Ectodermal cell (in vitro differentiated cells): ENCODE measurements around the gene PPP6C.
"Not testable (repeated sequence)": the region's sequence is repeated elsewhere in the genome, so short reads cannot be mapped to it uniquely, and the experiment has no call there.

Source experiments
- H3K27ac ChIP-seq: 2 replicates; pipeline ENCODE4 v1.7.0; 2013; ENCODE audit warnings: mild to moderate bottlenecking, low read depth, low read length; ENCODE audit not compliant: insufficient read depth, poor library complexity, severe bottlenecking
- H3K27me3 ChIP-seq: 2 replicates; pipeline ENCODE4 v1.7.0; 2013; ENCODE audit warnings: mild to moderate bottlenecking, low read length; ENCODE audit not compliant: insufficient read depth, control insufficient read depth, poor library complexity, severe bottlenecking
- H3K36me3 ChIP-seq: one replicate; pipeline ENCODE4 v1.7.0; 2013; ENCODE audit warnings: low read length; ENCODE audit not compliant: control insufficient read depth, insufficient read depth
- H3K4me1 ChIP-seq: one replicate; pipeline ENCODE4 v1.7.0; 2013; ENCODE audit warnings: low read length; ENCODE audit not compliant: control insufficient read depth, insufficient read depth
- H3K4me3 ChIP-seq: 2 replicates; pipeline ENCODE4 v1.7.0; 2013; ENCODE audit warnings: low read depth, low read length, control low read depth; ENCODE audit not compliant: insufficient read depth
- H3K9me3 ChIP-seq: 2 replicates; pipeline ENCODE4 v1.7.0; 2013; ENCODE audit warnings: mild to moderate bottlenecking, low read length, moderate library complexity; ENCODE audit not compliant: control insufficient read depth
- WGBS, 2 experiments: methylation state at CpG; one replicate each; pipeline ENCODE4 v1.1.7; 2013; ENCODE audit warnings: missing lambda C conversion rate in 2 of 2; 5-methylcytosine and 5-hydroxymethylcytosine counted together

PPP6C gene

GRCh38 chr9:125126019-125126746 is 63.4 kb downstream of the PPP6C start:
- Histone ChIP-seq H3K36me3 (peaks cover 4% of the 10 kb centered on the region), H3K4me1 (no peaks in the 10 kb centered on the region), H3K27ac (no peak overlapping the region), H3K27me3 (no peaks in the 10 kb centered on the region), H3K4me3 (no peak overlapping the region), H3K9me3 (no peaks in the 10 kb centered on the region)
- WGBS, 2 experiments = 97 to 100% methylated on average over 2 of the region's 2 CpGs

- Histone ChIP-seq H3K4me3 (no peak overlapping the region), H3K27ac (no peak overlapping the region), H3K9me3 (no peaks in the 10 kb centered on the region), H3K36me3 (peaks cover 4% of the 10 kb centered on the region), H3K4me1 (no peaks in the 10 kb centered on the region), H3K27me3 (no peaks in the 10 kb centered on the region)
- WGBS, 2 experiments = 90 to 96% methylated on average over 7 of the region's 7 CpGs
Observed at GRCh38 chr9:125125523-125125922, 64.1 kb downstream of the PPP6C start.

- 76 to 84% methylated on average over 2 of the region's 2 CpGs for WGBS, 2 experiments
- H3K27me3 ChIP-seq = no peaks in the 10 kb centered on the region
- H3K36me3 ChIP-seq = peaks cover 4% of the 10 kb centered on the region
- H3K27ac ChIP-seq = no peak overlapping the region
- no peaks in the 10 kb centered on the region for H3K9me3 ChIP-seq
- no peak overlapping the region for H3K4me3 ChIP-seq
- no peaks in the 10 kb centered on the region for H3K4me1 ChIP-seq
Observed at GRCh38 chr9:125121146-125121545, 68.5 kb downstream of the PPP6C start.

DNA sequence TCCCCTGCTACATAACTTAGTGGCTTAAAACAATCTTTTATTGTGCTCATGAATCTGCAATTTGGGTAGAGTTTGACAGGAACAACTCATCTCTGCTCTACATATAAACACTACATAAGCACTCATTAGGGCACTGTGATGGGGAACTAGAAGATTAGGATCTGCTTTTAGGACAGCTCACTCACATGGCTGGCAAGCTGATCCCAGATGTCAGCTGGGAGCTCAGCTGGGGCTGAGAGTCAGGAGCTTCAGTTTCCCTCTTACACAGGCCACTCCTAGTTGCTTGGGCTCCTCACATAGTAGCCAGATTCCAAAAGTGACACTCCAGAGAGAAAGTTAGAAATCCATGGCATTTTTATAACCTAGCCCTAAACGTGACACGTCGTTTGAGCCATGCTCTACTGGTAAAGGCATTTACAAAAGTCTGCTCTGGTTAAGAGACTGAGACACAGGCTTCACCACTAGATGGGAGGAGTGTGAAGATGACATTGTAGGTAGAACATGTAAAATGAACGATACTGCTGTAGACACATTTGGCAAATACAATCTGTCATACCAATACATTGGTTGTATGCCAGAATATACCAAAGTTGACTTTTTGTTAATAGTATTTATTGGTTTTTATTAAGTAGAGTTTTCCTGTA is 69.8 kb downstream of the PPP6C start:
- Histone ChIP-seq H3K27ac (no peak overlapping the region), H3K4me1 (no peaks in the 10 kb centered on the region), H3K4me3 (no peak overlapping the region), H3K27me3 (no peaks in the 10 kb centered on the region), H3K9me3 (no peaks in the 10 kb centered on the region), H3K36me3 (peaks cover 4% of the 10 kb centered on the region)
- WGBS, 2 experiments = 87 to 90% methylated on average over 4 of the region's 4 CpGs

DNA sequence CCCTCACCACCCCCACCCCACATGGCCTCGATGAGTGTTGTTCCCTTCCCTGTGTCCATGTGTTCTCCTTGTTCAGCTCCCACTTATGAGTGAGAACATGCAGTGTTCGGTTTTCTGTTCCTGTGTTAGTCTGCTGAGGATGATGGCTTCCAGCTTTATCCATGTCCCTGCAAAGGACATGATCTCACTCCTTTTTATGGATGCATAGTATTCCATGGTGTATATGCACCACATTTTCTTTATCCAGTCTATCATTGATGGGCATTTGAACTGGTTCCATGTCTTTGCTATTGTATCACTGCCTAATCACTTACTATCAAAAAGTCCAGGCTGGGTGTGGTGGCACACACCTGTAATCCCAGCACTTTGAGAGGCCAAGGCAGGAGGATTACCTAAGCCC is 70.9 kb downstream of the PPP6C start:
- H3K9me3 ChIP-seq, H3K27ac ChIP-seq, H3K4me1 ChIP-seq, H3K4me3 ChIP-seq, H3K36me3 ChIP-seq, H3K27me3 ChIP-seq: not testable (repeated sequence)
- 84 to 93% methylated on average over 2 of the region's 2 CpGs for WGBS, 2 experiments

GRCh38 chr9:125114503-125114902 is 75.1 kb downstream of the PPP6C start:
- H3K36me3 ChIP-seq, H3K4me3 ChIP-seq, H3K9me3 ChIP-seq, H3K4me1 ChIP-seq, H3K27me3 ChIP-seq, H3K27ac ChIP-seq: not testable (repeated sequence)
- 69 to 83% methylated on average over 3 to 4 of the region's 4 CpGs for WGBS, 2 experiments

GRCh38 chr9:125110464-125110863 is 79.1 kb downstream of the PPP6C start:
- H3K9me3 ChIP-seq = no peaks in the 10 kb centered on the region
- H3K36me3 ChIP-seq = no peaks in the 10 kb centered on the region
- whole genome bisulfite sequencing, 2 experiments = 91 to 100% methylated on average over 2 of the region's 2 CpGs

DNA sequence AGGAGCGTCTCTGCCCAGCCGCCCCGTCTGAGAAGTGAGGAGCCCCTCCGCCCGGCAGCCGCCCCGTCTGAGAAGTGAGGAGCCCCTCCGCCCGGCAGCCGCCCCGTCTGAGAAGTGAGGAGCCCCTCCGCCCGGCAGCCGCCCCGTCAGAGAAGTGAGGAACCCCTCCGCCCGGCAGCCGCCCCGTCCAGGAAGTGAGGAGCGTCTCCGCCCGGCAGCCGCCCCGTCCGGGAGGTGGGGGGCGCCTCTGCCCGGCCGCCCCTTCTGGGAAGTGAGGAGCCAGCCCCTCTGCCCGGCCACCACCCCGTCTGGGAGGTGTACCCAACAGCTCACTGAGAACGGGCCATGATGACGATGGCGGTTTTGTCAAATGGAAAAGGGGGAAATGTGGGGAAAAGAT is 81.1 kb downstream of the PPP6C start:
- H3K9me3 ChIP-seq, H3K27me3 ChIP-seq, H3K36me3 ChIP-seq, H3K4me1 ChIP-seq, H3K4me3 ChIP-seq, H3K27ac ChIP-seq: not testable (repeated sequence)
- WGBS, 2 experiments = 96 to 97% methylated on average over 28 to 33 of the region's 33 CpGs

More at GRCh38 chr9:125110464-125110863, 79.1 kb downstream of the PPP6C start:
- Histone ChIP-seq H3K27me3 (no peaks in the 10 kb centered on the region), H3K27ac (no peak overlapping the region), H3K4me1 (no peaks in the 10 kb centered on the region), H3K4me3 (no peak overlapping the region)

GRCh38 chr9:125106285-125106893 is 83.2 kb downstream of the PPP6C start:
- Histone ChIP-seq H3K9me3 (no peaks in the 10 kb centered on the region), H3K36me3 (no peaks in the 10 kb centered on the region), H3K4me1 (no peaks in the 10 kb centered on the region), H3K27ac (no peak overlapping the region), H3K27me3 (no peaks in the 10 kb centered on the region), H3K4me3 (no peak overlapping the region)

- no peaks in the 10 kb centered on the region for H3K9me3 ChIP-seq
- no peak overlapping the region for H3K27ac ChIP-seq
- 92 to 95% methylated on average over 3 of the region's 3 CpGs for WGBS, 2 experiments
- no peaks in the 10 kb centered on the region for H3K27me3 ChIP-seq
- no peaks in the 10 kb centered on the region for H3K4me1 ChIP-seq
- no peak overlapping the region for H3K4me3 ChIP-seq
- H3K36me3 ChIP-seq = no peaks in the 10 kb centered on the region
Observed at GRCh38 chr9:125103770-125104460, 85.7 kb downstream of the PPP6C start.
